HEK293T (cell line): ENCODE data around the gene WDPCP.

Experiments
- FOXA1 ChIP-seq: fragments of 450-650 bp; IDR thresholded peaks from 2 replicates; pipeline ENCODE4 v1.6.1; 2016; ENCODE audit warnings: mild to moderate bottlenecking
- FOXM1 ChIP-seq: fragments of 450-650 bp; IDR thresholded peaks from 2 replicates; pipeline ENCODE4 v1.6.1; 2017; ENCODE audit warnings: mild to moderate bottlenecking, borderline replicate concordance
- SP1 ChIP-seq: fragments of 450-650 bp; IDR thresholded peaks from 2 replicates; pipeline ENCODE4 v1.6.1; 2017
- SUZ12 ChIP-seq: fragments of 450-650 bp; IDR thresholded peaks from 2 replicates; pipeline ENCODE4 v1.6.1; 2016; ENCODE audit warnings: mild to moderate bottlenecking

DNA sequence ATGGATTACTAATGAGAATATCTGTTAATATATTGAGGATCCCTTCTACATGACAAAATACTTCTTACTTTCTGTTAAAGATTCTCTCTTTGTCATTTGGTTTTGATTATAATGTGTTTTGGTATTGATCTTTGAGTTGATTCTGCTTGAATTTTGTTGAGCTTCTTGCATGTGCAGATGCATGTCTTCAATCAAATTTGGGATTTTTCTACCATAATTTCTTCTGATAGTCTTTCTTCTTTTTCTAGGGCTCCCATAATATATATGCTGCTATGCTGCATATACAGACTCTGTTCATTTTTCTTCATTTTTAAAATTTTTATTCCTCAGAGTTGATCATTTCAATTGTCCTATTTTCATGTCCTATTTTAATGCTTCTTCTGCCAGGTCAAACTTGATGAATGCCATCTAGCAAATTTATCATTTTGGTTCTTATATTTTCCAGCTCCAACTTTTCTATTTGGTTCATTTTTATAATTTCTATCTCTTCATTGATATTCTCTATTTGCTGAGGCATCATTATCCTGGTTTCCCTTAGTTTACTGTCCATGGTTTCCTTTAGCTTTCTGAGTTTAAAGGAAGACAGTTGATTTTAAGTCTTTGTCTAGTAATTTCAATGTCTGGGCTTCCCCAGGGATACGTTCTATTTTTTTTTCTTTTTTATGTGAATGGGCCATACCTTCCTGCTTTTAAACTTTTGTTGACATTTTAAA, 244.7 kb downstream of the WDPCP start:
- TF ChIP-seq SUZ12 (no peak), FOXA1 (no peak), SP1 (no peak), FOXM1 (no peak)
